Keratinocyte (primary cell): ENCODE measurements around the gene DEF6.

Experiments
- CTCF ChIP-seq, 3 experiments: IDR thresholded peaks in 1 of 3; conservative IDR thresholded peaks in 1 of 3; optimal IDR thresholded peaks in 1 of 3; 2 replicates in 2 of 3; 3 replicates in 1 of 3; pipeline versions ENCODE3 to v1.5.1; 2011; ENCODE audit warnings: low read length in 3 of 3, mild to moderate bottlenecking in 3 of 3, moderate library complexity in 2 of 3, control low read depth in 1 of 3, inconsistent platforms in 1 of 3; ENCODE audit not compliant: insufficient read depth in 2 of 3; ENCODE audit errors: extremely low read depth in 1 of 3
- EZH2 ChIP-seq: IDR thresholded peaks from one replicate; pipeline ENCODE4 v1.6.1; 2012; ENCODE audit warnings: inconsistent platforms, mild to moderate bottlenecking, low read length, moderate library complexity

DNA sequence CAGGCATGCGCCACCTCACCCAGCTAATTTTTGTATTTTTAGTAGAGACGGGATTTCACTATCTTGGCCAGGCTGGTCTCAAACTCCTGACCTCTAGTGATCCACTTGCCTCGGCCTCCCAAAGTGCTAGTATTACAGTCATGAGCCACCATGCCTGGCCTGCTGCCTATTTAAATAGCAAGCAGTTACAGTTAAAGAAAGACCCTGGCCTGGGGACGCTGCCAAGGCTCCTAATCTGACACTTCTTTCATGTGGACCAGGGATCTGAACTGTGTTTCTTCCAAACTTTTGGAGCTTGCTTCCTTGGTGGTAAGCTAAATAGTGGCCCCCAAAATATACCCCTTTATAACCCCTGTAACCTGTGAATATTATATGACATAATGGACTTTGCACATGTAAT, 60.1 kb downstream of the DEF6 start:
- TF ChIP-seq CTCF (optimal IDR thresholded peaks at IDR 0.05 in 1 of 3, IDR thresholded peaks at IDR 0.05 in 1 of 3, conservative IDR thresholded peaks at IDR 0.05 in 1 of 3; ENCODE audit: extremely low read depth in 1 of 3, insufficient read depth in 2 of 3, low read length in 3 of 3) (no peak), EZH2 (no peak)
